CD1c-positive myeloid dendritic cell (primary cell): ENCODE data around the gene PPP1R36.
"Not testable (repeated sequence)": the region's sequence is repeated elsewhere in the genome, so short reads cannot be mapped to it uniquely, and the experiment has no call there.

Experiments used
- DNase-seq: peaks from one replicate; pipeline ENCODE4 v3.0.0-alpha.2; 2016; ENCODE audit errors: extremely low spot score

Gene PPP1R36

GRCh38 chr14:64566651-64567122, 16.9 kb downstream of the PPP1R36 start:
- no peak for DNase-seq

- DNase-seq, result no peak
Observed at GRCh38 chr14:64569138-64569631, 19.4 kb downstream of the PPP1R36 start.

- DNase-seq, result not testable (repeated sequence)
Observed at GRCh38 chr14:64569646-64570045, 19.9 kb downstream of the PPP1R36 start.

GRCh38 chr14:64572386-64573104, 22.8 kb downstream of the PPP1R36 start:
- DNase-seq, result no peak

GRCh38 chr14:64573109-64573508, 23.3 kb downstream of the PPP1R36 start:
- DNase-seq, result no peak

- DNase-seq, result no peak
Observed at GRCh38 chr14:64574371-64575107, 24.8 kb downstream of the PPP1R36 start.

- no peak for DNase-seq
Observed at GRCh38 chr14:64577211-64577610, 27.4 kb downstream of the PPP1R36 start.

GRCh38 chr14:64580467-64580866, 30.7 kb downstream of the PPP1R36 start:
- no peak for DNase-seq

GRCh38 chr14:64581363-64581762, 31.6 kb downstream of the PPP1R36 start:
- DNase-seq, result no peak

- DNase-seq, result no peak
Observed at GRCh38 chr14:64581817-64582216, 32.1 kb downstream of the PPP1R36 start.

- DNase-seq, result no peak
Observed at GRCh38 chr14:64584190-64584589, 34.4 kb downstream of the PPP1R36 start.

- DNase-seq, result no peak
Observed at GRCh38 chr14:64591809-64592208, 42.0 kb downstream of the PPP1R36 start.

- DNase-seq, result no peak
Observed at GRCh38 chr14:64594438-64594837, 44.7 kb downstream of the PPP1R36 start.

GRCh38 chr14:64598404-64598803, 48.6 kb downstream of the PPP1R36 start:
- DNase-seq, result no peak

- DNase-seq, result no peak
Observed at GRCh38 chr14:64601571-64601970, 51.8 kb downstream of the PPP1R36 start.

- DNase-seq, result no peak
Observed at GRCh38 chr14:64602826-64603225, 53.1 kb downstream of the PPP1R36 start.

GRCh38 chr14:64604001-64604400, 54.2 kb downstream of the PPP1R36 start:
- DNase-seq, result no peak

- no peak for DNase-seq
Observed at GRCh38 chr14:64604881-64605280, 55.1 kb downstream of the PPP1R36 start.

- DNase-seq, result no peak
Observed at GRCh38 chr14:64605926-64606685, 56.3 kb downstream of the PPP1R36 start.

GRCh38 chr14:64610049-64610746, 60.4 kb downstream of the PPP1R36 start:
- DNase-seq, result no peak

GRCh38 chr14:64611358-64612020, 61.7 kb downstream of the PPP1R36 start:
- DNase-seq, result no peak
